NCI-H128 (cell line): ENCODE measurements around the gene SPI1.
"Not testable (repeated sequence)": the region's sequence is repeated elsewhere in the genome, so short reads cannot be mapped to it uniquely, and the experiment has no call there.

Source experiments
- DNase-seq: peaks from one replicate; lab custom pipeline; 2025; ENCODE audit not compliant: unreplicated experiment; lab: John Stamatoyannopoulos, UW

The SPI1 gene

DNA sequence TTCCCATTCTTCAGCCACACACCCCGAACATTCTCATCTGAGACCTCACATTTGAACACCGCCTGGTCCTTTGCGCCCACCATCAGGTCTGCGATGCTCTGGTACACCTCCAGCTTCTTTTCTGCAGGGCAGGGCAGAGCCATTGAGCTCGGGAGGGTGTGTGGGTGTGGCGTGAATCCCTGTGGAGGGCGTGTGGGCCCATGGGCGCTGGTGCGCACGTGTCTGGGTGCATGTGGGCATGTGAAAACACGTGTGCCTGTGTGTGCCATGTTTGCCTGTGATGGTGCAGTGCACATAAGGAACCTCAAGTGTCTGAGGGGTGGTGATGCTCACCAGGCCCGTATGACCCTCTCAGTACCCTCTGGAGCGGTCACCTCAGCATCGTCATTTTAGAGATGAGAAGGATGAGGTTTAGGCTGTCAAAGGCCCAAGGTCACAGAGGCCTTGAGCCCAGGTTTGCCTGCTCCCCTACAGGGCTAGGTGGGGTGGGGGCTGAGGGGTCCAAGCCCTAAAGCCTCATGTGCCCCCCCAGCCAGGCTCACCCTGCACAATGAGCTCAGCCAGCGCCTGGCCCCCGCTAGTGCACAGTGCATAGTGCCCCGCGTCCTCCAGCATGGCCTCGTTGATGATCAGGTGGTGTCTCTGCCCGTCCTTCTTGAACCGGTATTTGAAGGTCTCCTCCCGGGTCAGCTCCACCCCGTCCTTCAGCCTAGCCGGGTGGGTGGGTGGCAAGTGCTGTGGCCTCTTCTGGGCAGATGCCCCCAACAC, 36.1 kb downstream of the SPI1 start:
- no peak for DNase-seq

DNA sequence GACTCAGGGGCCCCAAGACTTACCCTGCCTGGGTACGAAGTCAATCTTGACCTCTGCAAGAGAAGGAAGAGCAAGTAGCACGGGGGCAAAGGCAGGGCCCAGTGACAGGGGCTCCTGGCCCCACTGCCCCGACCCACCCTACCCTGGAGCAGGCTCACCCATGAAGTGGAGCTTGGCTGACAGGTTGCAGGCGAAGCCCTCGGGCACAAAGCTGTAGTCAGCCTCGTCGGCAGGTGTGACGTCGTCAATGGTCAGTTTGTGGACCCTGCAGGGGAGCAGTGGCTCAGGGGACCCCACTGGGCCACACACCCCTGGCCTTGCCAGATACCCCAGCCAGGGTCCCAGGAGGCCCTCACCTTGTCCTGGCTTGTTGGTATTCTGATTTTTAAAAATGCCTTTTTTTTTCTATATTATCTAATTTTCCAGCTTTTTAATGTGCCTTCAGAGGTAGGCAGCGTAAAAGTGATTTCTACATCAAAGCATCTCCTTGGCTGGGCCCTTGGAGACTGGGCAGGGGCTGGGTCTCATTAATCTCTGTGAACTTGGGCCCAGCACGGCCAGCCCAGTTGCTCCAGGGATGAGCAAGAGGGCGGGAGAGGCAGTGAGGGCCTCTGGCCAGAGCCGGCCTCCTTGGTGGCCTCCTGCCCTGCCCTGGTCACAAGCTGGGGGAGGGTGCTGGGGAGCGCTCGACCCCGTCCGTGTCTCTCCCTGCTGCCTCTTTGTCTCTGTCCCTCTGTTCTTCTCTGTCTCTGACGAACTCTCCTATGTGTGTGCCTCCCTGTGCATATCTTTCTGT, 37.2 kb downstream of the SPI1 start:
- no peak for DNase-seq

DNA sequence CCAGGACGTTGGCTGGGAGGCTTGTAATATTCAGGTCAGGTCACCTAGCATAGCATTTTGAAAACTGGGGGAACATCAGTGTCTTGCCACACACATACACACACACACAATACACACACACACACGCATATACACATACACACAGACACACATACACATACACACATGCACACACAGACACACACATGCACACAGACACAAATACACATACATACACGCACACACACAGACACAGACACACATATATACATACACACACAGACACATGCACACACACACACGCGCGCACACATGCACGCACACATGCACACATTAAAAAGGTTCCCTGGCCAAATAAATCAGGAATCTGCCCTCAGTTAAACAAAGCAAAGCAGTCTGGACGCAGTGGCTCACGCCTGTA, 38.3 kb downstream of the SPI1 start:
- DNase-seq, result no peak

DNA sequence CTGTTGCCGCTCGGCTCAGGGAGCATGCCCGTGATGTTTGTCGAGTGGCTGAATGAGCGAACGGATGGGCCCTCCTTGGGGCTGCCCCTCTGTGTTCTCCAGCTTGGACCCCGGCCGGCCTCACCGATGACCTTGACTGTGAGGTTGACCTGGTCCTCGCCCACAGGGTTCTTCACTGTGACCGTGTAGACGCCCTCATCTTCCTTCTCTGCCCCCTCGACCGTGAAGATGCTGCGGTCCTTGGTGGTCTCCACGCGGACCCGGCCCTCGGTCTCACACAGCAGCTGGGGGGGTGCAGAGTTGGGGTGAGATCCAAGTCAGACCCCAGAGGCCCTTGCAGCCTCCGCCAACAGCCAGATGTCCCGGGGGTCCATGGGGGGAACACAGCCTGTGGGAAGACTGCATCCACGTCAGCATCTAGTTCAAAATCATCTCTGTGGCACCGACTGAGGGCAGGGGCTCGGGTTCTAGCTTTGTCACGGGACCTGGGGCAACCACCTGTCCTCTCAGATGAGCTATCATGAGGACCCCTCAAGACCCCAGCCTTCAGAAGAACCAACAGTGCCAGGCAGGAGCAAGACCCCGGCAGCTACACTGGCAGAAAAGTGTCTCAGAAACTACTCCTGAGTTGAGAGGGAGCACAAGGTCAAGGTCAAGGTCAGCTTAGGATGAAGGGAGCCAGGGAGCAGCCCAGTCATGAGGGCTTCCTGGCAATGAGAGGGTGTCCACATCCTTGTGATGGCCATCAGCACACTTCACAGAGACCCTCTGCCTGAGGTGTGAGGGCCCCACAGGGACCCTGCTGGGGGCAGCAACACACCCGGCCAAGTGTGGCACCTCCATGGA, 39.7 kb downstream of the SPI1 start:
- no peak for DNase-seq

DNA sequence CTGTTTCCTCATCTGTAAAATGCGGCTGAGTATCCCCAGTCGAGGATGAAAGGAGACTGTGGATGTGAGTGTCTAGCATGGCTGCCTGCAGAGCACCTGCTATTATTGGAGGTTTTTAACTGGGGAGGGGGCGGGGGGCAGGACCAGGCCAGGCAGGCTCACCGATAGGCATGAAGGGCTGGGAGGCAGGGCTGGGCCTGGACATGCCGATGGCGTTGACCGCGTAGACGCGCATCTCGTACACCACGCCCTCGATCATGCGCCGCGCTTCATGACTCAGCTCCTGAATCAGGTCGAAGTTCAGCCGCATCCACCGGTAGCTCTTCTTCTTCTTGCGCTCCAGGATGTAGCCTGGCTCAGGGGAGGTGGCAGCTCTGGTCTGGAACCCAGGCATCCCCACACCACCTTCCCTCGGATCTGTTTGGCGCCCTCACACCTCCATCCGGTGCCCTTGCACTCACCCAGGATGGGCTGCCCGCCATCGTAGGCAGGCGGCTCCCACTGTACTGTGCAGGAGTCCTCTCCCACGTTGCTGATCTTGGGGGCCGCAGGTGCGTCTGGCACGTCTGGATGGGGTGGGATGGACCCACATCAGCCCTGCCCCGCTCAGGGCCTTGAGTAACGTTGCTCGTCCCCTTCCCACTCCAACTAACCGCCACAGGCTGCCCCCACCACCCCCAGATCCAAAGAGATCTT, 41.0 kb downstream of the SPI1 start:
- DNase-seq, result no peak

DNA sequence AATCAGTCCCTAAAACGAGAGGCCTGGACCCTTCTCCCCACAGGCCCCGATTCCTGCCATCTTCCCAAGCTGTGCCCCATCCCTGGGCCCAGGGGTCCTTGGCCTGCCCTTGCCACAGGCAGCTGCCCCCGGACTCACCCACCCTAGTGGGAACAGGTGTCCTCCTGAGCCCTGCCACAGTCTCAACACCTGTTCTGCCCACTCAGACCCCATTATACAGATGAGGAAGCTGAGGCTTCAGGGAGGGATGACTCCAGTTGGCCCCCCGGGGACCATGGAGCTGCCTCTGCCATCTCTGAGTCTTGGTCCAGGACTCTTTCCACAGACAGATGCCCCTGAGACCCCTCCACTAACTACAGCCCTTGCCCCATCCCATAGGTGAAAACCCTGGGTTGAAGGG, 41.8 kb downstream of the SPI1 start:
- no peak for DNase-seq

DNA sequence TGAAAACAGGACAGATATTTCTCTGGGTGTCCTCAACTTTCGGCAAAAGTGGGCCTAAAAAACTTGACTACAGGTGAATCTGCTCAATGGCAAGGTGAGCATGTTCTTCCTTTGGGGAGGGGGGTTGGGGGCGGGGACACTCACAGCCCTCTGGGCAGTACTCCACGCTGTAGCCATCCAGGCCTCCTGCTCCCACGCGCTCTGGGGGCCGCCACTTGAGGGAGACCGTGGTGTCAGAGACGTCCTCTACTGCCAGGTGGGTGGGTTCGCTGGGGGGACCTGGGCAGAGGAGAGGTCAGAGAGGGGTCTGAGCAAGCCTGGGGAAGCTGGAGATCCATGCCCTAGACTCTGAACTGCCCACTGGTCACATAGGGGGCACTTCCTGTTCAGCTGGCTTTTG, 42.6 kb downstream of the SPI1 start:
- no peak for DNase-seq

DNA sequence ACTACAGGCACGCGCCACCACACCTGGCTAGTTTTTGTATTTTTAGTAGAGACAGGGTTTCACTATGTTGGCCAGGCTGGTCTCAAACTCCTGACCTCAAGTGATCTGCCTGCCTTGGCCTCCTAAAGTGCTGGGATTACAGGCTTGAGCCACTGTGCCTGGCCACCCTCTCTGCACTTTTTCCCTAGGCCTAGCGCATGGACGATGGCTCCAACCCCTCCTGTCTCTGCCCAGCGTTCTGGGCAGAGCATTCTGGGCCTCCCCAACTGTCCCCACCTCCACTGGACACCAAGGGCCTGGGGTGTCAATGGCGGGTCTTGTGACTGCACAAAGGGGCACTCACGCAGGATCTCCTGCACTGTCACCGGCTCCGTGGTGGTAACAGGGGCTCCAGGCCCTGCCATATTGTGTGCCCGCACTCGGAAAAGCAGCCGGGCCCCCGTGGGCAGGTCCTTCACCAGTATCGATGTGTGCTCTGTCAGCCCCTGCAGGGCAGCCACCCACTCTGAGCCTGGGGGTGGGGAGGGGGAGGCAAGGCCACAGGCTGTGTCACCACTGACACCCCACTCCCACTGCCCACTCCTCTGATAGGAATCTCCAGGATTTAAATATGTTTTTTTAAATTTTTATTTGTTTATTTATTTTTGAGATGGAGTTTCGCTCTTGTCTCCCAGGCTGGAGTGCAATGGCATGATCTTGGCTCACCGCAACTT, 43.5 kb downstream of the SPI1 start:
- DNase-seq, result not testable (repeated sequence)

DNA sequence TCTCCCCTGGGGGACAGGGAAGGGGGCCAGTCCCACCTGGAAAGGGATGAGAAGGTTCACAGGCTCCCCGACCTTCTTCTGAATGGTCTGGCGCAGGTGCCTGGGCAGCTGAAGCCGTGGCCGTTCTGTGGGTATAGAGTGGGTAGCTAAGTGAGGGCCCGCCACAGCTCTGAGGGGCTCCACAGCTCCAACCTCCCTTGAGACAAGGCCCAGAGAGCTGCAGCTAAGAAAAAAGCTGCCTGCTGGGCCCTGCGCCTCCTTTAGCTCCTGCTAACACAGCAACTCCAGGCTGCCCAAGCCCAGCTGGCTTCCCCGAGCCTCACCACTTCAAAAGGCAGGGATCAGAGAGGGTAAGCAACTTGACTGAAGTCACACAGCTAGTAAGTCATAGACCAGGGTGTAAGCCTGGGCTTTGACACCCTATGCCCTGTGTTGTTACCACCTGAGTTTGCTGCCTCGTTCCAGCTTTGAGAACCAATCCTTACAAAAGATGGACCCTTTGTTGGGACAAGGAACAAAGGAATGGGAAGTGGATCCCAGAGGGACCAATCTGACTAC, 44.4 kb downstream of the SPI1 start:
- DNase-seq, result no peak

DNA sequence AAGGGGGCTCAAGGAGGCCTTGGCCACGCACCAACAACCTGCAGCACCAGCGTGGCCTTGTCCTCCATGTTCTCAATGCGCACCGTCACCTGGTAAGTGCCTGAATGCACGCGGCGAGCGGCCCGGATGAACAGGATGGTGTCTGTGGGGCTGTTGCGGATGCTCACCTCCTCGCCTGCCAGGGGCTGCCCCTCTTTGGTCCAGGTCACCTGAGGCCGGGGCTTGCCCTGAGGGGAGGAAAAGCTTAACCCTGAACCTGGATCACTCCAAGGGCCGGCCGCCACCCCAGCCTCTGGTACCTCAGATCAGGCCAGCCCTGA, 44.9 kb downstream of the SPI1 start:
- DNase-seq, result no peak

DNA sequence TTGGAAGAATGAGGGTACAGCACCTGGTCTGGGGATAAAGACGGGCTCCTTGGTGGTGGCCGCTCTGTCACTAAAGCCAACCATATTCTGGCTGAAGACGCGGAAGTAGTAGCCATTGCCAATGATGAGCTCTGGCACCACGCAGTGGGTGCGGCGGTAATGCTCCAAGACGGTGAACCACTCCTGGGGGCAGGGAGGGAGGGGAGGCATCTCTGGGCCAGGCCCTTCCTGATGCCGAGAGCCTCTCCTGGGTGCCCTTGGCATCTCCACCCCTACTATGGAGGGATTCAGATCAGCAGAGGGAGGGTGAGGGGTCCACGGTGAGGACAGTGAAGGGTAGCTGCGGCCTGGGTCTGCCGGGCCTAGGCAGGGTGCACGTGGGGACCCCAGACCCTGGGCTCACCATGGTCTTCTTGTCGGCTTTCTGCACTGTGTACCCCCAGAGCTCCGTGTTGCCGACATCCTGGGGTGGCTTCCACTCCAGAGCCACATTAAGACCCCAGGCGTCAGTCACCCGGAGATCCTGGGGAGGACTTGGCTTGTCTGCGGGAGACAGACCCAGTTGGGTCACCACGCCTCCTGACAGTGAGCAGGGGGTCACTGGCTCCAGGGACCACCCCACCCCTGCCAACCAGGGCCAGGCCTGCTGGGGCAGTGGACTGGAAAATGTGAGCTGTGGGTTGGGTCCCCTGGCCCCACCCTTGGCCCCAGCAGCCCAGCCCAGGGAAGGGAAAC, 45.4 kb downstream of the SPI1 start:
- no peak for DNase-seq

DNA sequence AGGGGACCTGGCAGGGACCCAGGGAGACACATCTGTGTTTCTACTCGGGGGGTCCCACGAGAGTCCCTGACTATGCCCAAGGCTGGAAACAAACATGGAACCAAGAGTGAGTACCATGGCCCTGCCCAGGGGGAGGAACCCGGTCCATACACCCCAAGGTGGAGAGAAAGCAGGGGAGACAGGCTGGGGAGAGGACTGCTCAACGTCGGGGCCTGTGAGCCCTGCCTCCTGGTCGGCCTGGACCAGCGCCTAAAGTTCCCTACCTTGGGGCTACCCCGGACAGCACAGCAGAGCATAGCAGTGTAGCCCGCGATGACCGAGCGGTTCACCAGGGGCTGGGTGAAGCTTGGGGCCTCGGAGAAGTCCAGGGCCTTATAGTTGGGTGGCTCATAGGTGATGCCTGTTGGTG, 46.0 kb downstream of the SPI1 start:
- no peak for DNase-seq

DNA sequence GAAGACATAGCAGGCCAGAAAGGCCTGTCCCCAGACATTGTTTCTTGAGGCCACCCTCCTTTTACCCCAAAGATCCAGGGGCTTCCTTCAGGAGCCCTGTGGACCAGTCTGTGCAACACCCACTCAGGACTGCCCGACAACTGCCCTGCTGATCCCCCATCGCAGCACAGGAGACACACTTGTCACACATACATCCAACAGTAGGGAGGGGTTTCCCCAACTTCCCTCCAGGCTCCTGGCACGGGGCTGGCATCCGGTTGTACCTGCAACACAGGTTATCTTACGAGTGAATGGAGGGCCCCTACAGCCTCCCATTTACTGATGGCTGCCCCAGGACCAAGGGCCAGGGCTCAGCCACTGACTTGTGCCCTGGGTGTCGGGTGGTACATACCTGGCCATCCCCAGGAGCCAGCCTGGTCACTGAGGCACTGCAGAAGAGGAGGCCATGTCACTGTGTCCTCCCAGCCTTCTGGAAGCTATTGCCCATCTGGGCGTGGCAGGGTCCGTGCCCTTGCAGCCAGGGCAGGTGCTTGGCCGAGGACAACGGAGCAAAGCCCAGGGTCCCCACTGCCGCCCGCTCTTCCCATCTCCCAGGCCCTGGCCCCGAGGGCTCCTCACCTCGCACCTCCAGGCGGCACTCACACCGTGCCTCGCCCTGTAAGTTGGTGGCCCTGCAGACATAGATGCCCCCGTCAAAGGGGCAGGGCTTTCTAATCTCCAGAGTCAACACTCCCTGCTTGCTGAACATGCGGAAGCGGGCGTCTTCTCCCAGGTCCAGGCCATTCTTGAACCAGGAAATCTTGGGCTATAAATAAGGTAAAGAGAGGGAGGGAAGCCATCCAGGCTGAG, 46.7 kb downstream of the SPI1 start:
- no peak for DNase-seq

DNA sequence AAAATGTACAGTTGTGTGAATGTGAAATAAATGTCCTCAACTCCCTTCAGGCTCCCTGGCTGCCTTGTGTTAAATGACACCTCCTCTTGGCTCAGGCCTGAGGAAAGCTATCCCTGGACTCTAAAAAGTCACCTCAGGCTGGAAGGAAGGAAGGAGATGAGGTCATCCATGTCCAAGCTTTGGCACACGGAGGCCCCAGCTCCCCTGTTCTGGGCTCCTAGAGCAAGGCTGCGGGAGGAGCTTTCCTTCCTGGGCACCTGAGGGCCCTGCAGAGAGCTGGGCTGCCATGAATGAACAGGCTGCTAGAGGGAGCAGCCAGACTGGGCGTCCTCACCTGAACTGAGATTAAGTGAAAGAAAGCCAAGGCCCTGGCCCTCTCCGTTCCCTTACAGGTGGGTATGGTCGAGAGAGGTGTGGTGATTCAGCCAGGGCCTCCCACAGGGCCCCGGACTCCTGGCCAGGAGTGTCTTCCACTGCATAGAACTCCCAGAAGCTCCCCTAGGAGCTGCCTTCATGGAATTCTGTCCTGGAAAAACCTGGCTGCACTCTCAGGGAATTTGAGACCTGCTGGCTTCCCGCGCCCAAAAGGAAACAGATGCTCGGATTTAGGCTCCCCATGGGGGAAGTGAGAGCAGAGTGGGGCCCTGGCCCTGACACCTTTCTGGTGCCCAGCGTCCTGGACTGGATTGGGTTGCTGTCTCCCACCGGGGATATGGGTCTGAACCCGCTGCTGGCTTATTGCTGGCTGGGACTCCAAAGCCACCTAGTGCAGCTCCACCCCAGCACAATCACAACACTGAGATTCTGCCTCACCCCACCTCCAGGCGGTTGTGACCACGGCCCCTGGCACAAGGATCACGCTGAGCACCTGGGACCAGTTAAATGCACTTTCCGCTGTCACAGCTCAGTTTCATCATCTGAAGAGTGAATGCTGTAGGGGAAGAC, 48.1 kb downstream of the SPI1 start:
- DNase-seq, result no peak

DNA sequence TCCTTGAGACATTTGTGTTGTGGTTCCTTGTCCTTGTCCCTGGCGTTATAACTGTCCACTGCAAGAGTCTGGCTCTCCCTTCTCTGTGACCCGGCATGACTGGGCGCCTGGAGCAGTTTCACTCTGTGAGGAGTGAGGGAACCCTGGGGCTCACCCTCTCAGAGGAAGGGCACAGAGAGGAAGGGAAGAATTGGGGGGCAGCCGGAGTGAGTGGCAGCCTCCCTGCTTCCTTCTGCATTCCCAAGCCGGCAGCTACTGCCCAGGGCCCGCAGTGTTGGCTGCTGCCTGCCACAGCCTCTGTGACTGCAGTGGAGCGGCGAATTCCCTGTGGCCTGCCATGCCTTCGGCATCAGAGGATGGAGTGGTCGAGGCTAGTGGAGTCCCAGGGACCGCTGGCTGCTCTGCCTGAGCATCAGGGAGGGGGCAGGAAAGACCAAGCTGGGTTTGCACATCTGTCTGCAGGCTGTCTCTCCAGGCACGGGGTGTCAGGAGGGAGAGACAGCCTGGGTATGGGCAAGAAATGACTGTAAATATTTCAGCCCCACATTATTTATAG, 48.8 kb downstream of the SPI1 start:
- DNase-seq, result no peak

DNA sequence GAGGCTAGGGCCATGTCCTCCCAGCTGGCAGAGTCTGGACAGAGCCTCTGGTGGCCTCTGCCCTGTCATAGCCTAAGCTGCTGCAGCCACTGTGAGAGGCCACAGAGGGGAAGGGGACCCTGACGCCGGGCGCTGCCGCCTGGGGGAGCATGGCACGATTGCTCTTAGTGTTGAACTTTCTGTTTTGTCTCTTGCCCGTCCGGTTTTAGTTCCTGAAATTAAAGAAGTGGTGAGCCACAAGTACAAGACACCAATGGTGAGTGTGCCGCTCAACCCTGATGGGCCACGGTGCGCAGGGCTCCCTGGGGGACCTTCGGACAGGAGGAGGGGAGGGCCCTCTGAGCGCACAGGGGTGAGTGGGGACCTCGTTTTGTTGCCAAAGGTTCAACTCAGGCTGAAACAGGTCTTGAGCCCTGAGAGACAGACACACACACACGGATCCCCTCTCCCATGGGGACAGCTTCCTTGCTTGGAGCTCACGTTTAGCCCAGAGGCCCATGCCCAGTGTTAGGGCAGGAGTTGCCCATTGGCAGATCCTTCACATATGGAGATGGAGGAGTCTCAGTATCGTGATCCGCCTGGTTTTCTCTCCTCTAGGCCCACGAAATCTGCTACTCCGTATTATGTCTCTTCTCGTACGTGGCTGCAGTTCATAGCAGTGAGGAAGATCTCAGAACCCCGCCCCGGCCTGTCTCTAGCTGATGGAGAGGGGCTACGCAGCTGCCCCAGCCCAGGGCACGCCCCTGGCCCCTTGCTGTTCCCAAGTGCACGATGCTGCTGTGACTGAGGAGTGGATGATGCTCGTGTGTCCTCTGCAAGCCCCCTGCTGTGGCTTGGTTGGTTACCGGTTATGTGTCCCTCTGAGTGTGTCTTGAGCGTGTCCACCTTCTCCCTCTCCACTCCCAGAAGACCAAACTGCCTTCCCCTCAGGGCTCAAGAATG, 49.6 kb downstream of the SPI1 start:
- no peak for DNase-seq
